K562 (cell line): Measurements from ENCODE around the gene FBXL3. TPM values are rescaled to one million over a fixed set of nuclear protein-coding genes. Genes with fewer than 3 reads are reported as not detected.

Source experiments
- CBFB ChIP-seq: sonication (generic); formaldehyde crosslinking; IDR thresholded peaks from 2 replicates; pipeline ENCODE4 v1.4.0; 2020; ENCODE audit warnings: mild to moderate bottlenecking, missing genetic modification reagents
- CEBPG ChIP-seq, 3 experiments: fragments of 200-800 bp in 1 of 3; sonication (Bioruptor generic) in 1 of 3; sonication (generic) in 1 of 3; formaldehyde crosslinking in 1 of 3; IDR thresholded peaks in 2 of 3; conservative IDR thresholded peaks in 1 of 3; 2 replicates each; pipeline versions ENCODE4 v1.6.1 to v1.8.0; 2016 to 2022; ENCODE audit warnings: missing compliant biosample characterization in 2 of 3, missing genetic modification characterization in 2 of 3, mild to moderate bottlenecking in 1 of 3, missing genetic modification reagents in 1 of 3
- CREM ChIP-seq: IDR thresholded peaks from 2 replicates; pipeline ENCODE4 v1.6.1; 2014; ENCODE audit warnings: antibody characterized with exemption, low read depth
- CXXC5 ChIP-seq: fragments of 250-450 bp; sonication (Bioruptor Pico); IDR thresholded peaks from 2 replicates; pipeline ENCODE4 v1.8.0; 2022; ENCODE audit warnings: inconsistent platforms, mild to moderate bottlenecking, moderate library complexity
- DACH1 ChIP-seq: fragments of 450-650 bp; IDR thresholded peaks from 2 replicates; pipeline ENCODE4 v1.6.1; 2018; ENCODE audit not compliant: partially characterized antibody
- EGR1 ChIP-seq: fragments of 450-650 bp; conservative IDR thresholded peaks from 2 replicates; pipeline ENCODE4 v1.6.1; 2017; ENCODE audit warnings: mild to moderate bottlenecking
- RBFOX2 ChIP-seq: fragments of 200-400 bp; formaldehyde crosslinking; IDR thresholded peaks from 2 replicates; pipeline ENCODE4 v1.6.1; 2017; ENCODE audit warnings: low read depth, mild to moderate bottlenecking, low read length, moderate library complexity
- SAFB2 ChIP-seq: fragments of 200-400 bp; formaldehyde crosslinking; IDR thresholded peaks from 2 replicates; pipeline ENCODE4 v1.6.1; 2018; ENCODE audit warnings: borderline replicate concordance, low read length, low read depth, moderate library complexity; ENCODE audit not compliant: severe bottlenecking
- SIN3A ChIP-seq, 2 experiments: fragments of 150-350 bp in 1 of 2; IDR thresholded peaks; 2 replicates each; pipeline ENCODE4 v1.6.1; 2011 to 2016; ENCODE audit warnings: borderline replicate concordance in 2 of 2, low read depth in 2 of 2, low read length in 2 of 2, mild to moderate bottlenecking in 2 of 2, moderate library complexity in 2 of 2; ENCODE audit not compliant: control insufficient read depth in 1 of 2
- polyA plus RNA-seq, 8 experiments: library from polyadenylated mRNA; depleted of rRNA in 4 of 8; stranded (reverse) in 5 of 8; unstranded in 3 of 8; fragments of >200 nt; fragmentation: Nextera tagmentation in 2 of 8; fragmentation: Illumina TruSeq in 1 of 8; extraction: Ambion mirVana in 2 of 8; extraction: Trizol in 1 of 8; gene quantifications; 2 replicates each; pipeline versions ENCODE4 v1.2.1 to v1.2.3, GENCODE V29; 2011 to 2014; ENCODE audit warnings: inconsistent platforms in 1 of 8, missing spikeins in 1 of 8
- total RNA-seq, 7 experiments: library from RNA; depleted of rRNA in 6 of 7; stranded (reverse); fragments of >200 nt in 6 of 7; fragmentation: Illumina TruSeq in 2 of 7; extraction: Trizol in 2 of 7; gene quantifications; 2 replicates each; pipeline versions ENCODE4 v1.2.1 to v1.2.3, GENCODE V29; 2011 to 2021; ENCODE audit warnings: low replicate concordance in 1 of 7
- TF ChIP-seq, protein P1 (sequence below), 2 experiments: fragments of 150-350 bp in 1 of 2; IDR thresholded peaks; 2 replicates each; pipeline ENCODE4 v1.6.1; 2012 to 2016; ENCODE audit warnings: low read depth in 2 of 2, low read length in 2 of 2, mild to moderate bottlenecking in 1 of 2, moderate library complexity in 1 of 2
- TF ChIP-seq, protein P2 (sequence below): fragments of 250-450 bp; sonication (Bioruptor Pico); IDR thresholded peaks from 2 replicates; pipeline ENCODE4 v1.5.0; 2020; ENCODE audit warnings: mild to moderate bottlenecking, borderline replicate concordance

The FBXL3 gene
- total and polyA plus RNA-seq, 9 of the 15 experiments (the other 6 are each of a cell fraction or from before 2014, with no cell fraction given), result 3.8 to 16.4 (median 12.6) TPM

DNA sequence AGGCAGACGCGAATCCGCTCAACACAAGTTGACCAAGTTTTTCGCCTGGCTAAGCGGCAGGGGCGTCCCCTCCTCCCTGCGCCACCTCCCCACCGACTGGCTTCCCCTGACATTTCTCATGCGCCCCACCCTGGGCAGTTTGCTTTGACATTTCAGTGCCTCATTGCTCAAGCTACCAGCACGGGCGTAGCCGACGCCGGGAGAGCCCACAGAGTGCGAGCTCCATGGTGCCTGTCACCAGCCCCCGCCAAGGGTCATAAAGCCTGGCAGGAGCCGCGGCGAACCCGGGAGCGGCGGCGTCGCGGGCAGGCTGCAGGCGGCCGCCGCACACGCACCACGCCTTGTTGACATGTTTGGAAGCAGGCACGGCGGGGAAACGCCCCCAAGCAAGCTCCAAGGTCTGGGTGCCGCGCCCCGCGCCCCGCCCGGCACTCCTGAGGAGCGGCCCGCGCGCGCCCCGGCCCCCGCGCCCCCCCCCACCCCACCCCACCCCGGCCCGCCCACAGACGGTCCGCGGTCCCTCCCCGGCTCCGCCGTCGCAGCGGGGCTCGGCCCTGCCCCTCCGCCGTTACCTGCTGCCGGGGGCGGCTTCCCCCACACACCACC, 601 bp downstream of the FBXL3 start (continued):
- no peak for TF ChIP-seq SAFB2
- TF ChIP-seq EGR1, result 0 out of 2 replicates have a peak, but pooled peaks have one; percentile 3
- TF ChIP-seq, protein P1, sequence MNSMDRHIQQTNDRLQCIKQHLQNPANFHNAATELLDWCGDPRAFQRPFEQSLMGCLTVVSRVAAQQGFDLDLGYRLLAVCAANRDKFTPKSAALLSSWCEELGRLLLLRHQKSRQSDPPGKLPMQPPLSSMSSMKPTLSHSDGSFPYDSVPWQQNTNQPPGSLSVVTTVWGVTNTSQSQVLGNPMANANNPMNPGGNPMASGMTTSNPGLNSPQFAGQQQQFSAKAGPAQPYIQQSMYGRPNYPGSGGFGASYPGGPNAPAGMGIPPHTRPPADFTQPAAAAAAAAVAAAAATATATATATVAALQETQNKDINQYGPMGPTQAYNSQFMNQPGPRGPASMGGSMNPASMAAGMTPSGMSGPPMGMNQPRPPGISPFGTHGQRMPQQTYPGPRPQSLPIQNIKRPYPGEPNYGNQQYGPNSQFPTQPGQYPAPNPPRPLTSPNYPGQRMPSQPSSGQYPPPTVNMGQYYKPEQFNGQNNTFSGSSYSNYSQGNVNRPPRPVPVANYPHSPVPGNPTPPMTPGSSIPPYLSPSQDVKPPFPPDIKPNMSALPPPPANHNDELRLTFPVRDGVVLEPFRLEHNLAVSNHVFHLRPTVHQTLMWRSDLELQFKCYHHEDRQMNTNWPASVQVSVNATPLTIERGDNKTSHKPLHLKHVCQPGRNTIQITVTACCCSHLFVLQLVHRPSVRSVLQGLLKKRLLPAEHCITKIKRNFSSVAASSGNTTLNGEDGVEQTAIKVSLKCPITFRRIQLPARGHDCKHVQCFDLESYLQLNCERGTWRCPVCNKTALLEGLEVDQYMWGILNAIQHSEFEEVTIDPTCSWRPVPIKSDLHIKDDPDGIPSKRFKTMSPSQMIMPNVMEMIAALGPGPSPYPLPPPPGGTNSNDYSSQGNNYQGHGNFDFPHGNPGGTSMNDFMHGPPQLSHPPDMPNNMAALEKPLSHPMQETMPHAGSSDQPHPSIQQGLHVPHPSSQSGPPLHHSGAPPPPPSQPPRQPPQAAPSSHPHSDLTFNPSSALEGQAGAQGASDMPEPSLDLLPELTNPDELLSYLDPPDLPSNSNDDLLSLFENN (IDR thresholded peaks at IDR 0.05; ENCODE audit: low read depth in 2 of 2, low read length in 2 of 2), result no peak
- TF ChIP-seq, protein P2, sequence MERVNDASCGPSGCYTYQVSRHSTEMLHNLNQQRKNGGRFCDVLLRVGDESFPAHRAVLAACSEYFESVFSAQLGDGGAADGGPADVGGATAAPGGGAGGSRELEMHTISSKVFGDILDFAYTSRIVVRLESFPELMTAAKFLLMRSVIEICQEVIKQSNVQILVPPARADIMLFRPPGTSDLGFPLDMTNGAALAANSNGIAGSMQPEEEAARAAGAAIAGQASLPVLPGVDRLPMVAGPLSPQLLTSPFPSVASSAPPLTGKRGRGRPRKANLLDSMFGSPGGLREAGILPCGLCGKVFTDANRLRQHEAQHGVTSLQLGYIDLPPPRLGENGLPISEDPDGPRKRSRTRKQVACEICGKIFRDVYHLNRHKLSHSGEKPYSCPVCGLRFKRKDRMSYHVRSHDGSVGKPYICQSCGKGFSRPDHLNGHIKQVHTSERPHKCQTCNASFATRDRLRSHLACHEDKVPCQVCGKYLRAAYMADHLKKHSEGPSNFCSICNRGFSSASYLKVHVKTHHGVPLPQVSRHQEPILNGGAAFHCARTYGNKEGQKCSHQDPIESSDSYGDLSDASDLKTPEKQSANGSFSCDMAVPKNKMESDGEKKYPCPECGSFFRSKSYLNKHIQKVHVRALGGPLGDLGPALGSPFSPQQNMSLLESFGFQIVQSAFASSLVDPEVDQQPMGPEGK (CRISPR knock-in tag), result no peak
- no peak for TF ChIP-seq DACH1
- peak; percentile 57; the same call in 1 of the 2 replicates for TF ChIP-seq CXXC5 (CRISPR knock-in tag)
- peak; percentile 41 for TF ChIP-seq RBFOX2
- no peak for TF ChIP-seq CEBPG (CRISPR knock-in tag; IDR thresholded peaks at IDR 0.05)
- TF ChIP-seq CEBPG (tag; conservative IDR thresholded peaks at IDR 0.05 in 1 of 2, IDR thresholded peaks at IDR 0.05 in 1 of 2), result peak in 1 of 2 experiments; percentile 34; a peak in 1 of 4 replicates
- TF ChIP-seq SIN3A (IDR thresholded peaks at IDR 0.05; ENCODE audit: borderline replicate concordance in 2 of 2, control insufficient read depth in 1 of 2, low read depth in 2 of 2, low read length in 2 of 2), result peak; percentile 60 to 73; a peak in 2 of 4 replicates
- TF ChIP-seq CBFB (CRISPR knock-in tag), result 0 out of 2 replicates have a peak, but pooled peaks have one; percentile 21
- 0 out of 2 replicates have a peak, but pooled peaks have one; percentile 8 for TF ChIP-seq CREM
